ENCODE data around the gene BNIP1.

BNIP1 gene

GRCh38 chr5:173211284-173211683, 67.0 kb downstream of the BNIP1 start:
- Histone ChIP-seq H3K9ac (ENCODE audit: low read depth, low read length) (no peak overlapping the region), H3K27ac (ENCODE audit: low read depth, low read length) (no peak overlapping the region), H3K9me3 (ENCODE audit: control insufficient read depth, insufficient read depth, low read length) (no peaks in the 10 kb centered on the region), H3K36me3 (ENCODE audit: control insufficient read depth, insufficient read depth, low read length) (no peaks in the 10 kb centered on the region), H3K27me3 (ENCODE audit: control insufficient read depth, insufficient read depth, low read length) (no peaks in the 10 kb centered on the region), H3K4me3 (ENCODE audit: low read depth, low read length) (no peak overlapping the region), H3K4me1 (ENCODE audit: control insufficient read depth, insufficient read depth, low read length) (no peaks in the 10 kb centered on the region)

GRCh38 chr5:173213236-173213933, 69.1 kb downstream of the BNIP1 start:
- no peaks in the 10 kb centered on the region for H3K36me3 ChIP-seq (ENCODE audit: control insufficient read depth, insufficient read depth, low read length)
- H3K9me3 ChIP-seq (ENCODE audit: control insufficient read depth, insufficient read depth, low read length) = no peaks in the 10 kb centered on the region
- no peak overlapping the region for H3K27ac ChIP-seq (ENCODE audit: low read depth, low read length)
- 0 out of 2 replicates have a peak, but pooled peaks cover 3% of the 10 kb centered on the region for H3K4me1 ChIP-seq (ENCODE audit: control insufficient read depth, insufficient read depth, low read length)
- no peak overlapping the region for H3K4me3 ChIP-seq (ENCODE audit: low read depth, low read length)
- no peak overlapping the region for H3K9ac ChIP-seq (ENCODE audit: low read depth, low read length)
- H3K27me3 ChIP-seq (ENCODE audit: control insufficient read depth, insufficient read depth, low read length) = no peaks in the 10 kb centered on the region

Measured in HUES48 (cell line).